SK-N-MC (cell line): Measurements from ENCODE around the gene AK4.
A peak's percentile ranks its signal among the peaks of the same experiment; 100 is the strongest.

Experiments
- DNase-seq: peaks from one replicate; pipeline ENCODE4 v3.0.0-alpha.2; 2011; ENCODE audit warnings: low read depth, low spot score
- H3K27ac ChIP-seq: fragments of 200-600 bp; sonication (generic); 2 replicates; pipeline ENCODE4 v1.5.1; 2016; ENCODE audit warnings: mixed run types
- H3K36me3 ChIP-seq: fragments of 200-600 bp; sonication (generic); 2 replicates; pipeline ENCODE4 v1.6.1; 2017; ENCODE audit warnings: antibody characterized with exemption, low read length, mixed read lengths; ENCODE audit not compliant: insufficient read depth
- H3K4me3 ChIP-seq: fragments of 200-600 bp; sonication (generic); 2 replicates; pipeline ENCODE4 v1.5.1; 2016
- H3K9ac ChIP-seq: fragments of 200-600 bp; sonication (generic); 2 replicates; pipeline ENCODE4 v1.8.0; 2017; ENCODE audit warnings: mixed run types, mixed read lengths; ENCODE audit not compliant: insufficient read length
- H3K9me3 ChIP-seq: fragments of 200-600 bp; sonication (generic); 2 replicates; pipeline ENCODE4 v1.6.1; 2017; ENCODE audit warnings: low read depth, mild to moderate bottlenecking, antibody characterized with exemption, low read length, moderate library complexity, mixed read lengths
- EZH2 ChIP-seq: fragments of 200-600 bp; sonication (generic); IDR thresholded peaks from one replicate; pipeline ENCODE4 v1.6.1; 2017; ENCODE audit warnings: antibody characterized with exemption
- FOXP2 ChIP-seq: optimal IDR thresholded peaks from 2 replicates; pipeline ENCODE3; 2011; ENCODE audit warnings: mild to moderate bottlenecking, moderate library complexity; ENCODE audit not compliant: insufficient read depth; ENCODE audit errors: extremely low read length, control extremely low read depth
- POLR2AphosphoS5 ChIP-seq: IDR thresholded peaks from 2 replicates; pipeline ENCODE4 v1.6.1; 2012; ENCODE audit warnings: mild to moderate bottlenecking, low read depth, low read length, borderline replicate concordance

Gene AK4

DNA sequence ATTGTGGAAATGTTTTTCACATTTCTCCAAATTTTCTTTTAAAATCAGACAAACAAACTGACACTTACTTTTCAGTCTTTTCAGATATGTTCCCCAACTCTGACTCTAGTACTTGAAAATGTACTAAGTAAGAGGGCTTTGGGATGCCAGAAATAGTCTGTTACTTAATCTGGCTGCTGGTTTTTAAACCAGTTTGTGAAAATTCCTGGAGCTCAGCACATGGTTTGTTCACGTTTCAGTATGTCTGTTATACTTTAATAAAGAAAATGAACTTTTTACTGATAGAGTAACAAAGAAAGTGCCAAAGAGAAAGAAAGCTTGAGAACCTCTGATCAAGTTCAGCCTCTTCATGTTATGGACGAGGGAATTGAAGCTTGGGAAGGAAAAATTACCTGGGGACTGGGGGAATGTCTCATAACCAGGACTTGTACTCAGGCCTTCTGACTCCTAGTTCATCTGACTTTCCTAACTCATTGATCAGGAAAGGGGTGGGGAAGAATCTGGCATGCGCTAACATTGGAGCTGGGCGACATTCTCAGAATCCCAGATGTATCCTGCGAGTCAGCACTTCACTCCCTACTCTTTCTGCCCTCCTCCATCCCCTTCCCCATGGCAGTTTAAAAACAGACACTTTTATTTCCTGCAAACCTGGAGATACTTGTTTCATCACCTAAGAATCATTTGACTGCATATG lies 130.5 kb downstream of the AK4 start:
- Histone ChIP-seq H3K27ac (peak overlapping the region; percentile 90), H3K9me3 (no peaks in the 10 kb centered on the region), H3K4me3 (peak overlapping the region; percentile 73), H3K9ac (peak overlapping the region; percentile 63), H3K36me3 (no peaks in the 10 kb centered on the region)
- no peak for TF ChIP-seq EZH2
- TF ChIP-seq FOXP2, result no peak
- TF ChIP-seq POLR2AphosphoS5, result no peak
- DNase-seq, result no peak

DNA sequence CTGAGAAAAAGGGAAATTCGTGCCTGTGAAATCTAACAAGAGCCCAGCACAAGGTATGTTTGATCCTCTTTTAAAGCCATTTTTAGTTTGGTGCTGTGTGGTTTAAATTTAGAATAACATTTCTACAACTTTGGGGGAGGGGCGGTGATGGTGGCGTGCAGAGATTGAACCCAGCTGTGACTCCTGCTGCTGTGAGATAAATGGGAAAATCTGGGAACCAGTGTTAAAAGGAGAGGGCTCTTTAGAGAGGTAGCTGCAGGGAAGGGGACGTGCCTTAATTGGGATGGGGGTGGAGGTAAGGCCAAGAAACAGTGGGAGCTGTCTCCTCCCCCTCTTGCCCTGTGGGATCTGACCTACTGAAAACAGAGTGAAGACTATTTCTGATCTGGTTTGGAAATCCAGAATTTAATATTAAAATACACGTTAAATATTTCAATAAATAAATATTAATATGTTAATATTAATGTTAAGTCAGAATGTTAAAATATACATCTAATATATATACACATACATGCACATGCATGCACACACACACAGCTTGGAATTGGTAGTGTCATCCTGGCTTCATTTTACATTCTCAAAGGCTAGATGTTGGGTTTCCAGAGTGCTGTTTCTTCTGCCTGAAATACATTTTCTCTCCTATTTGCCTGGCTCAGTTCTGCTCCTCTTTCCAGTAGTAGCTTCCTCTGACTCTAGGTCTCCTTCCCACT lies 131.2 kb downstream of the AK4 start:
- Histone ChIP-seq H3K4me3 (peak overlapping the region; percentile 73), H3K9me3 (no peaks in the 10 kb centered on the region), H3K27ac (peak overlapping the region; percentile 90), H3K9ac (peak overlapping the region; percentile 63), H3K36me3 (no peaks in the 10 kb centered on the region)
- no peak for DNase-seq
- peak; percentile 20 for TF ChIP-seq FOXP2
- no peak for TF ChIP-seq EZH2
